HG03066 (cell line): ENCODE results near the gene CNTLN.
"Not testable (repeated sequence)": the region's sequence is repeated elsewhere in the genome, so short reads cannot be mapped to it uniquely, and the experiment has no call there.

Experiments
- ATAC-seq: cut with Tn5 transposase; IDR thresholded peaks from one replicate; pipeline ENCODE4 v1.9.1; 2021; ENCODE audit warnings: low read depth; ENCODE audit not compliant: unreplicated experiment

The CNTLN gene

DNA sequence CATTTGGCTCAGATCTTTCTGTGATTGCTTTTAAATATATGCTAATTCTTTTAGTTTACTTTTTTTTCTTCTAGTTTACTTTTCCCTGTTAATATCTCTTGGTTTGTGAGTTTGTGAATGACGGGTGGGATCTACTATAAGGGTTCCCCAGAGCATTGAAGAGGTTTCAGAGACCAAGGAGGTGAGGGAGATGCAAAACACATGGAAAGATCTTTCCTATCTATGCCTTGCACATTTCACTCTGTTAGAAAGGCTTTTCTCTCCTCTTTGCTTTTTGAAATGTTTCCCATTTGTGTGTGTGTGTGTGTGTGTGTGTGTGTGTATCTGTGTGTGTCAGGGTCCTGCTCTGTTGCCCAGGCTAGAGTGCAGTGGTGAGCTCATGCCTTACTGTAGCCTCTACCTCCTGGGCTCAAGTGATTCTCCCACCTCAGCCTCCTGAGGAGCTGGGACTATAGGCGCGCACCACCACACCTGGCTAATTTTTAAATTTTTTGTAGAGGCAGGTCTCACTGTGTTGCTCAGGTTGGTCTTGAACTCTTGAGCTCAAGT is 50.7 kb downstream of the CNTLN start:
- no peak for ATAC-seq

DNA sequence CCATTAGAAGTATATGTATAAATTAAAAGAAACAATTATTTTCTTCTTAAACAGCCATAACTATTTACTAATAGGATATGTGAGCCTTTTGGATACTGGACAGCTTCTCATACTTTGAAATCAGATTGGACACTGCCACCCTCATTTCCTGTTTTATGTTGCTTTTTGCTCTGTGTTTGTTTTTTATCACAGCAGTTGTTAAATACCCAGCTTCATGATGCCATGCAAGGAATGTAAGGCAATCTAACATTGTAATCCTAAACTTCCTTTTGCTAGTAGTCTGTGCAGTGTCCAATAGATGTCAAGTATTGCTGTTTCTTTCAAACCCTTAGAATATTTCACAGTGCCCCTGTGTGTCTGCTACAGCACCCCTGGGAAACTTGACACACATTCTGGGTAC is 56.2 kb downstream of the CNTLN start:
- no peak for ATAC-seq

DNA sequence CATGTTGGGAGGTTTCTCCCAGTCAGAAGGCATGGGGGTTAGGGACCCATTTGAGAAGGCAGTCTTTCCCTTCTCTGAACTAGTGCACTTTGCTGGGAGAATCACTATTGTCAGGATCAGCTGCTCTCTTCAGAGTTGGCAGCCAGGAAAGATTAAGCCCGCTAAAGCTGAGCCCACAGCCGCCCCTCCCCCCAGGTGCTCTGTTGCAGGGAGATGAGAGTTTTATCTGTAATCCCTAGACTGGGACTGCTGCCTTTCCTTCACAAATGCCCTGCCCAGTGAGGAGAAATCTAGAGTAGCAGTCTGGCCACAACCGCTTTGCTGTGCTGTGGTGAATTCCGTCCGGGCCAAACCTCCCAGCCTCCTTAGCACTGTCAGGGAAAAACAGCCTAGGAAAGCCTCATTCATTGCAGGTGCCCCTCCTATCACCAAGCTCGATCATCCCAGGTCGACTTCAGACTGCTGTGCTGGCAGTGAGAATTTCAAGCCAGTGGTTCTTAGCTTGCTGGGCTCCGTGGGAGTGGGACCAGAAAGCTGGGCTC is 69.8 kb downstream of the CNTLN start:
- no peak for ATAC-seq

DNA sequence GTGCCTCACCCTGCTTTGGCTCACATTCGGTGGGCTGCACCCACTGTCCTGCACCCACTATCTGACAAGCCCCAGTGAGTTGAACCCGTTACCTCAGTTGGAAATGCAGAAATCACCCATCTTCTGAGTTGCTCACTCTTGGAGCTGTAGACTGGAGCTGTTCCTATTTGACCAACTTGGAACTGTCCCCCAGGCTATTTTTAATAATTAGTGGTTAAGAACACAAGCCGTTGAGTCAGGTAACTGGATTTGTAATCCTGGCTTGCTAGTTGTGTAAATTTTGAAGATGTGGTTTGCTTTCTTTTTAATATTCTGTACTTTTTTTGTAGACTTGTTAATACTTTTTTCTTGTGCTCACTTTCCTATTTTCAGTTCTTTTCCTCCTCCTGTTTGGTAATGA is 81.2 kb downstream of the CNTLN start:
- no peak for ATAC-seq

DNA sequence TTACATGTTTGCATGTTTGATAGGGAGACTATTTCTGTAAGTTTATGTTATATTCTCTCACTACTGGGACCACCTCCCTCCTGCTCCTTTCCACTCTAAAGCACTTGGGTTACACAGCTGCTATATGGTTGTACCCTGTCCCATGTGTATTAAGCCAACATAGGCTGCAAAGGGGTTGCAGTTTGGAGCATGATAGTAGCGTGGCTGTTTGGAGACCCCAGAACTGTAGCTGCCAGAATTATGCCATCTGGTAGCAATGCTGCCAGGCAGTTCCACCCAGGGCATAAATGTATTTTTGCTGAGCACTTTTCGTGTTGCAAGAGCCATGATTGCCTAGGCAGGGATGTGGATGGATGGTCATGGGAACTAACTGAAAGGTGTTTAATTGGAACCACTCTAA is 81.8 kb downstream of the CNTLN start:
- no peak for ATAC-seq

DNA sequence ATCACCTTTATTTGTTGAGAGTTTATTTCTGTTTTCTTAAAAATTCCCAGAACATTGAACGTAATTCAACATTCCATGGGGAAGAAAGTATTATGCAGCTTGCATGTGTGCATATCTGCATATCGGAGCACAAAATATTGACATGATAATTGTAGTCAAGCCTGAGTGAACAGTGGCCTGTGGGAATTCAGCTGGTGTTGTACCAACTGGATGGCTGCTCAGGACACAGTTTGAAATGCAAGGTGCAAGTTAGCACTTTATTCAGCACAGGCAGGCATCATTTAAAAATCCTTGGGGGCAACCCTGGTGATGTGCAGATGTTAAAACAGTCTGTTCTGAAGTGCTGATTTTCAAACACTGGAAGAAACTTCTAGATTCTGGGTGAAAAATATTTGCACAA is 82.4 kb downstream of the CNTLN start:
- no peak for ATAC-seq

DNA sequence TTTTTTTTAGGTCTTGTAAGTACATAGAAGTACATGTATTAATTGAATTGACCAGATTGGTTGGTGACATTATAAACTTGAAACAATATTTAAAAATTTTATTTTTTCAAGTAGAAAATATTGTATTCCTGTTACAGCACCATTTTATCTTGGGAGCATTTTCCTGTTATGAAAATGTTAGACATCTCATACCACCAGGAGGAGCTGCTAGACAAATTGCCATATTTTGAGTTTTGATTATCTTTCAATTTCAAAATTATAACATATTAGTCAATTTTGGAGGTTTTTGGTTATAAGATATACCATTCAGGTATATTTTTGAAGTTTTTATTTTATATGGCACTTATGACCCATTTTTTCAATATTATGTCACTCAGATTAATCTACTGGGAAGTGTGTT is 84.4 kb downstream of the CNTLN start:
- ATAC-seq: no peak

DNA sequence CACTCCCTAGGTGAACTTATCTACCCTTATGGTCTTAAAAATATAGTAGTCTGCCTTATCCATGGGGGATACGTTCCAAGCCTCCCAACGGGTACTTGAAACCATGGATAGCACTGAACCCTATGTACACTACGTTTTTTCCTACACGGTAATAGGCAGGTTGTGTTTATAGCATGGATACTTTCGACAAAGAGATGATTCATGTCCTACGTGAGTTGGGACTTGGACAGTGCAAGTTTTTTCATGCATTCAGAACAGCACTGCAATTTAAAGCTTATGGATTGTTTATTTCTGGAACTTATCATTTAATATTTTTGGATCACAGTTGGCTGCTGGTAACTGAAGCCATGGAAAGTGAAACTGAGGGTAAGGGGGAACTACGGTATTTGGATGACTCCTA is 88.1 kb downstream of the CNTLN start:
- no peak for ATAC-seq

DNA sequence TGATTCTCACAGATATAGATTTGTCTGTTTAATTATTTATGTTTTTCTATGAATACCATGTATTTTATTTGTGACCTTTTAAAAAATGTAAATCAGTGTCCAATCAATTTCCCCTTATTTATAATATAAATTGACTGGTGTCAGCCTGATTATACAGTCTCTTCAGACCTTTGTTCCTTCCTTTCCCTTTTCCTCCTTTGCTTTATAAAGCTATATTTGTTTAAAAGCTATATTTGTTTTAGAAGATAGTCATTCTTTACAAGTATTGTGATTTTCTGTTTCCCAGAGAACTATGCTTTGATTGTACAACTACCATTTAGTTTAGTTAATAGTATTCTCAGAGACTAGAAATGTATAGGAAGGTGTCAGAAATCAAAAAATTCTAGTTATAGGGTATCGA is 90.6 kb downstream of the CNTLN start:
- no peak for ATAC-seq

DNA sequence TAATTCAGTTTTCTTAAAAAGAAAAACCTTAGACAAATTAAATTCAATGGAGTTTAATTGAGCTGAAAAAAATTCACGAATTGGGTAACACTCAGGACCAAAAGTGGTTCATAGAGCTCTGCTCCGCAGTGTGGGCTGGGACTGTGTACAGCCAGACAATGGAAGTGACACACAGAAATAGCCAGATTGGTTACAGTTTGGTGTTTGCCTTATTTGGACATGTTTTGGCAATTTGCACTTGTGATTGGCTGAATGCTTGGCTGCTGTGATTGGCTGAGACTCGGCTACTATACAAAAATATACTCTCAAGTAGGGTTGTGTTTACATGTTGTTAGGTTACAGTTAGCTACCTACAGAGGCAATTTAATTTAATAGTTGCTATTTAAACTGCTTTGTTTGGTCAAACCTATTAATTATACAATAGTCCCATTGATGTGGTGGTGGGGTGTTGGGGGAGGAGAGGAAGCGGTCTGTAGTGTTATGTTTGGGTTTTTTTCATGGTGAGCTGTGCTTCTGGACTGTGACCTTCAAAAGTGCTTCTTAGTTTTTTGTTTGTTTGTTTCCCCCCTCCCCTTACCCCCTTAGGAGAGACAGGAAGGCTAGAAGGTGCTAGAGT is 95.2 kb downstream of the CNTLN start:
- no peak for ATAC-seq

DNA sequence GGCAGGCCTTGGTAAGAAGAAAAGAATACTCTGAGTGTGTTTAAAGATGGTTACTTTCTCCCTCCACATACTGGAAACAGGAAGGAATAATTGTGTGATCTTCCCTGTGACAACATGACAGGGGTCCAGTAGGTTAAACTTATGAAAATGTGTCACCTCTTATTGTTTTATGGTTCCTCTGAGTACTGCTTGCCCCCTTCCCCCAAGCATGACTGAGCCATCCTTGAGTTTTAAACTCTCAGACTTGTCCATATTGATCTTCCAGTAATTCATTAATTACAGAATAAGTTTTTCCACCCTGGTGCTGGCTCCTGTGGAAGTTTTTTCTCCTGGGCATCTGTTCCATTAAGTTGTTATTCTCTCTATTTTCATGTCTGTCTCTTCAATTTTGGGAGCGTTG is 95.8 kb downstream of the CNTLN start:
- no peak for ATAC-seq

DNA sequence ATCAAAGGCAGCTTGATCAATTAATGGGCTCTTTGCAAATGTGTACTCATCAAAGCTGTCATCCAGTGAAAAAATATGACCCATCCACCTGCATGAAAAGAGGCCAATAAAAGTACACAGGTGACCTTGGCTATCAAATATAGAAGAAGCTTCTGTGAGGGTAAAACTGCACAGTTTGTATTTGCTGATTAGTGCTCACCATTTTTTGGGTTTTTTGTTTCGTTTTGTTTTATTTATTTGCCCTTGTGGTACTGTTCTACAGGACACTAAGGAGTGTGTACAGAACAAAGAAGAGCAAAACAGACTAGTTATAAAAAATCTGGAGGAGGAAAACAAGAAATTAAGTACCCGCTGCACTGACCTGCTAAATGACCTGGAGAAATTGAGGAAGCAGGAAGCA is 101.3 kb downstream of the CNTLN start:
- ATAC-seq: no peak

DNA sequence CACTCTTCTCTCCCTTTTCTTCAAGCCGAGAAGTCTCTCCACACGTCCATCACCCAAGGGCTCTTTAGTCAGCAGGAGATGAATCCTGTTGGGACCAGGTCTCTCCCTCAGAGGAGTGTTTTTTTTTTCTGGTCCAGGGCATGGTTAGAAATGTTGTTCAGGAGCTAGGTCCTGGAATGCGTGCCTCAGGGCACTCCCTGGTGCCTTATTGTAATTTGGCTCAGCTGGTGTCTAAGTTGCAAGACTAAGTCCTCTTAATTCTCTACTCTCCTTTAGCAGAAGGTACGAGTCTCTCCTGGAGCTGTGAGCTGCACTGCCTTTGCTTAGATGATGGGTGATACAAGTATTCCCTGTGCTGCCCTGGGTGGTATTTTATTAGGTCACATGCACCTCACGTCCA is 111.9 kb downstream of the CNTLN start:
- ATAC-seq: no peak

DNA sequence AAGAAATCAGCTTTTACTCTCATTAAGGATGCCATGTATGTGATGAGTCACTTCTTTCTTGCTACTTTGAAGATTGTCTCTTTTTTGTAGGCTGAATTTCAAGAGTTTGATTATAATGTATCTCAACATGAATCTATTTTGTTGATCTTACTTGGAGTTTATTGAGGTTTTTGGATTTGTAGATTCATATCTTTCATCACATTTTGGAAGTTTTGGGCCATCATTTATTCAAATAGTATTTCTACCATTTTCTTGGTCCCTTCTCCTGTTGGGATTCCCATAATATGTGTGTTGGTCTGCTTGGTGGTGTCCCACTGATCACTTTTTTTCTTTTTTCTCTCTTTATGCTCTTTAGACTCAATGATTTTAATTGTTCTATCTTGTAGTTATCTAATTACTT is 116.3 kb downstream of the CNTLN start:
- ATAC-seq: no peak

DNA sequence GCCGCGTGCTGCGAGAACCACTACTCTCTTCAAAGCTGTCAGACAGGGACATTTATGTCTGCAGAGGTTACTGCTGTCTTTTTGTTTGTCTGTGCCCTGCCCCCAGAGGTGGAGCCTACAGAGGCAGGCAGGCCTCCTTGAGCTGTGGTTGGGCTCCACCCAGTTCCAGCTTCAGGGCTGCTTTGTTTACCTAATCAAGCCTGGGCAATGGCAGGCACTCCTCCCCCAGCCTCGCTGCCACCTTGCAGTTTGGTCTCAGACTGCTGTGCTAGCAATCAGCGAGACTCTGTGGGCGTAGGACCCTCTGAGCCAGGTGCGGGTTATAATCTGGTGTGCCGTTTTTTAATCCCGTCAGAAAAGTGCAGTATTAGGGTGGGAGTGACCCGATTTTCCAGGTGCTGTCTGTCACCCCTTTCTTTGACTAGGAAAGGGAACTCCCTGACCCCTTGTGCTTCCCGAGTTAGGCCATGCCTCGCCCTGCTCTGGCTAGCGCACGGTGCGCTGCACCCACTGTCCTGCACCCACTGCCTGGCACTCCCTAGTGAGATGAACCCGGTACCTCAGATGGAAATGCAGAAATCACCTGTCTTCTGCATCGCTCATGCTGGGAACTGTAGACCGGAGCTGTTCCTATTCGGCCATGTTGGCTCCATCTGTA is 133.8 kb downstream of the CNTLN start:
- ATAC-seq: not testable (repeated sequence)

DNA sequence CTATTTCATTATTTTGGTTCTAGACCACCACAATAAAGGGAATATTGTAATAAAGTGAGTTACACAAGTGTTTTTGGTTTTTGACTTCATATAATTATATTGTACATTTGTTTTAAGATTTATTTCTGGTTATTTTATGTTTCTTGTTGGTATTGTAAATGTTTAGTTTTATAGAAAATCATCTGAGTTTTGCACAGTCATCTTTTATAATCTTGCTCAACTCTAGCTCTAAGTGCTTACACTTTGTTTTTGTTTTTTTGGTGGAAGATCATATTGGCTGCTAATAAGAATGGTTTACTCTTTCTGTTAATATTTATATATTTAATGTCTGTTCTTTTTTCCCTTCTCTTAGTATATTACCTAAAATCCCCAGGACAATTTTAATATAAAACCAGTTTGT is 135.0 kb downstream of the CNTLN start:
- ATAC-seq: no peak

DNA sequence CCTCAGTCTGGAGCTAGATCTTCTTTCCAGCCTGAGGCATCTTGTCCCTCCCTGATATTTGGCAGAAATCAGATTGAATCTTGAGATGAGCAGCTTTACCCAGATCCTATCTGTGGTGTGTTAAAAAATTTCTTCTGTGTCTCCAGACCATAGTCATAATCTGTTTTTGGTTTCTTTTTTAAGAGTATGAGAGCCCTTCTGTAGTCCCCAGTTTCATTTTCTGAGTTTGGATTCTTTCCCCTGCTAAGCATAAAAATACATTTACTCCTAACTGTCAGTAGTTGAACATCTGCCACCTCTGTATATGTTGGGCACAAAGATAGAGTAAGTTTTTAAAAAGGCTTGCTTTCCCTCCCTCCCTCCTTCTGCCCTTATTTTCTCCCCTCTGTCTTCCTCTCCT is 137.7 kb downstream of the CNTLN start:
- ATAC-seq: no peak

DNA sequence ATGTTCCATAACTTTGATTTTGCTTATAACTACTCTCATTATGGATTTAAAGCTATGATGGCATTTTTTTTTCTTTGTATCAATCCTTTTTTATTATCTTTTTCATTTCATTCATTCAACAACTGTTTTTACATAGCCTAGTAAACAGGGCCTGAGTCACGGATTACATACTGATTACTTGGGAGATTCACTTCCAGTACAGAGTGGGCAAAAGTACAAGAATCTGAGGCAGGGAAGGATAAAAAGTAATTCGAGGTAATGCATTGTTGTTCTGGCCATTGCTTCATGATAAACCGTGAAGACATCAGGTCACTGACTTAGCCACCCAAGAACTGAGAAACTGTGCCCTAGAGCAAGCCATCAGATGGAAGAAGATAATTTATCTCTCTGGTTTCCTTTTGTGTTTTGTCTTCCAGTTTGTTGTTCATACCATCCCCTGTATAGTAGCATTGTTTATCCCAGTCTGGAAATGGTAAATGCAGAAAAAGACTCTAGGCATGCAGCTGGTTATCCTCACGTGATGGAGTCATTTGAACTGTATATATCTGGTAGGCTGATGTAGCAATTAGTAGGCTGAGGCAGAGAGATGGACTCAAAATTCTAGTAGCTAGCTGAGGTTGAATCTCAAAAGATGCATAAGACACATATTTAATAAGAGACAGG is 145.6 kb downstream of the CNTLN start:
- no peak for ATAC-seq

DNA sequence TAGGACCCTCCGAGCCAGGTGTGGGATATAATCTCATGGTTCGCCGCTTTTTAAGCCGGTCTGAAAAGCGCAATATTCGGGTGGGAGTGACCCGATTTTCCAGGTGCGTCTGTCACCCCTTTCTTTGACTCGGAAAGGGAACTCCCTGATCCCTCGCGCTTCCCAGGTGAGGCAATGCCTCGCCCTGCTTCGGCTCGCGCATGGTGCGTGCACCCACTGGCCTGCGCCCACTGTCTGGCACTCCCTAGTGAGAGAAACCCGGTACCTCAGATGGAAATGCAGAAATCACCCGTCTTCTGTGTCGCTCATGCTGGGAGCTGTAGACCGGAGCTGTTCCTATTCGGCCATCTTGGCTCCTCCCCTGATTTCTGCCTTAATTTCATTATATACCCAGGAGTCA is 155.8 kb downstream of the CNTLN start:
- ATAC-seq: not testable (repeated sequence)

DNA sequence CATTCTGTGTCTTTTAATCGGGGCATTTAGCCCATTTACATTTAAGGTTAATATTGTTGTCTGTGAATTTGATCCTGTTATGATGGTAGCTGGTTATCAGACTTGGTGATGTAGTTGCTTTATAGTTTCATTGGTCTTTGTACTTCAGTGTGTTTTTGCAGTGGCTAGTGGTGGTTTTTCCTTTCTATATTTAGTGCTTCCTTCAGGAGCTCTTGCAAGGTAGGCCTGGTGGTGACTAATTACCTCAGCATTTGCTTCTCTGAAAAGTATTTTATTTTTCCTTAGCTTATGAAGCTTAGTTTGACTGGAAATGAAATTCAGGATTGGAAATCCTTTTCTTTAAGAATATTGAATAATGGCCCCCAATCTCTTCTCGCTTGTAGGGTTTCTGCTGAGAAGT is 156.9 kb downstream of the CNTLN start:
- no peak for ATAC-seq

DNA sequence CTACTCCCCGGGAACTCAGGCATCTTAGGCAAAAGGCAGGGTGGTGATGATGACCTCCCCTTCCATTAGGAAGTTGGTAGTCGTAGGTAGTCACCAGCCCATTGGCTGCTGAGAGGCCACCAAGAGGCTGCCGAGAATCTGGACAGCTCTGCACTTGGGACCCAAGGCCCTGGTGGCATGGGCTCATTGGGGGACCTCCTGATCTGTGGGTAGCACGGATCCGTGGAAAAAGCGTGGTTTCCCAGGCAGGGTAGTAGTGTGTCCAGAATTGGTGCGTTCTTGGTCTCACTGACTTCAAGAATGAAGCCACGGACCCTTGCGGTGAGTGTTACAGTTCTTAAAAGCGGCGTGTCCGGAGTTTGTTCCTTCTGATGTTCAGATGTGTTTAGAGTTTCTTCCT is 158.8 kb downstream of the CNTLN start:
- ATAC-seq: no peak
